Measurements from ENCODE around the gene ITGA4.
A peak's percentile ranks its signal among the peaks of the same experiment; 100 is the strongest.

Gene ITGA4

GRCh38 chr2:181454686-181455450 is 2.3 kb upstream of the ITGA4 start:
- no peak for ATAC-seq
- no peak for TF ChIP-seq SNAI2 (CRISPR knock-in tag; IDR thresholded peaks at IDR 0.05)
- TF ChIP-seq ZC3H10 (CRISPR knock-in tag; IDR thresholded peaks at IDR 0.05), result no peak
- no peak for TF ChIP-seq BACH2 (CRISPR knock-in tag; IDR thresholded peaks at IDR 0.05; ENCODE audit: borderline replicate concordance)
- no peak for TF ChIP-seq ESRRG (CRISPR knock-in tag; IDR thresholded peaks at IDR 0.05)
- TF ChIP-seq PATZ1 (CRISPR knock-in tag; IDR thresholded peaks at IDR 0.05; ENCODE audit: borderline replicate concordance), result no peak
- no peak for TF ChIP-seq ZFP3 (CRISPR knock-in tag; IDR thresholded peaks at IDR 0.05)
- TF ChIP-seq ZNF70 (CRISPR knock-in tag; IDR thresholded peaks at IDR 0.05), result no peak
- TF ChIP-seq PPARA (CRISPR knock-in tag; IDR thresholded peaks at IDR 0.05; ENCODE audit: borderline replicate concordance), result no peak
- TF ChIP-seq ISL1 (CRISPR knock-in tag; IDR thresholded peaks at IDR 0.05), result no peak
- no peak for TF ChIP-seq CSDC2 (CRISPR knock-in tag; IDR thresholded peaks at IDR 0.05)
- TF ChIP-seq ARNTL (CRISPR knock-in tag; IDR thresholded peaks at IDR 0.05; ENCODE audit: borderline replicate concordance, low read depth), result no peak
- TF ChIP-seq ZFP30 (CRISPR knock-in tag; IDR thresholded peaks at IDR 0.05), result no peak
- TF ChIP-seq GLIS3 (CRISPR knock-in tag; IDR thresholded peaks at IDR 0.05), result no peak
- TF ChIP-seq TOX (CRISPR knock-in tag; IDR thresholded peaks at IDR 0.05; ENCODE audit: borderline replicate concordance), result no peak
- no peak for TF ChIP-seq POU6F1 (CRISPR knock-in tag; IDR thresholded peaks at IDR 0.05; ENCODE audit: borderline replicate concordance, low read depth)
- TF ChIP-seq CREB5 (CRISPR knock-in tag; IDR thresholded peaks at IDR 0.05; ENCODE audit: low read depth), result no peak
- TF ChIP-seq ZNF565 (CRISPR knock-in tag; conservative IDR thresholded peaks at IDR 0.05; ENCODE audit: low read depth), result no peak
- no peak for TF ChIP-seq TSHZ2 (CRISPR knock-in tag; IDR thresholded peaks at IDR 0.05)

- ATAC-seq, result peak; percentile 56
- TF ChIP-seq PPARA (CRISPR knock-in tag; IDR thresholded peaks at IDR 0.05; ENCODE audit: borderline replicate concordance) (no peak), SNAI2 (CRISPR knock-in tag; IDR thresholded peaks at IDR 0.05) (no peak), OSR1 (CRISPR knock-in tag; IDR thresholded peaks at IDR 0.05) (no peak)
Observed at GRCh38 chr2:181456660-181457120, 496 bp upstream of the ITGA4 start.

GRCh38 chr2:181457741-181458425 is 697 bp downstream of the ITGA4 start:
- TF ChIP-seq OSR1 (CRISPR knock-in tag; IDR thresholded peaks at IDR 0.05), result no peak
- ATAC-seq, result peak; percentile 74

- ATAC-seq, result no peak
Observed at GRCh38 chr2:181458871-181459270, 1.7 kb downstream of the ITGA4 start.

More at GRCh38 chr2:181458871-181459270, 1.7 kb downstream of the ITGA4 start:
- TF ChIP-seq TSHZ2 (CRISPR knock-in tag; IDR thresholded peaks at IDR 0.05) (no peak), ZNF8 (CRISPR knock-in tag; IDR thresholded peaks at IDR 0.05) (no peak), ISL1 (CRISPR knock-in tag; IDR thresholded peaks at IDR 0.05) (no peak), ZNF70 (CRISPR knock-in tag; IDR thresholded peaks at IDR 0.05) (no peak), BACH2 (CRISPR knock-in tag; IDR thresholded peaks at IDR 0.05; ENCODE audit: borderline replicate concordance) (no peak), TOX (CRISPR knock-in tag; IDR thresholded peaks at IDR 0.05; ENCODE audit: borderline replicate concordance) (no peak), RARB (CRISPR knock-in tag; IDR thresholded peaks at IDR 0.05) (no peak), ESRRG (CRISPR knock-in tag; IDR thresholded peaks at IDR 0.05) (no peak), ZNF565 (CRISPR knock-in tag; conservative IDR thresholded peaks at IDR 0.05; ENCODE audit: low read depth) (no peak), PPARA (CRISPR knock-in tag; IDR thresholded peaks at IDR 0.05; ENCODE audit: borderline replicate concordance) (no peak), ARNTL (CRISPR knock-in tag; IDR thresholded peaks at IDR 0.05; ENCODE audit: borderline replicate concordance, low read depth) (no peak), SNAI2 (CRISPR knock-in tag; IDR thresholded peaks at IDR 0.05) (no peak), CREB5 (CRISPR knock-in tag; IDR thresholded peaks at IDR 0.05; ENCODE audit: low read depth) (no peak), CSDC2 (CRISPR knock-in tag; IDR thresholded peaks at IDR 0.05) (no peak)
